DMS153 (cell line): ENCODE measurements around the gene HLA-DOB.

Experiments used
- DNase-seq: peaks from one replicate; lab custom pipeline; 2025; lab: John Stamatoyannopoulos, UW

Gene HLA-DOB

GRCh38 chr6:32816746-32817204 is at the start of gene HLA-DOB:
Gene HLA-DOB, minus strand, starts transcription at chr6:32817002. Its CDS starts 51 bp downstream, at chr6:32816951.
- DNase-seq, result no peak

DNA sequence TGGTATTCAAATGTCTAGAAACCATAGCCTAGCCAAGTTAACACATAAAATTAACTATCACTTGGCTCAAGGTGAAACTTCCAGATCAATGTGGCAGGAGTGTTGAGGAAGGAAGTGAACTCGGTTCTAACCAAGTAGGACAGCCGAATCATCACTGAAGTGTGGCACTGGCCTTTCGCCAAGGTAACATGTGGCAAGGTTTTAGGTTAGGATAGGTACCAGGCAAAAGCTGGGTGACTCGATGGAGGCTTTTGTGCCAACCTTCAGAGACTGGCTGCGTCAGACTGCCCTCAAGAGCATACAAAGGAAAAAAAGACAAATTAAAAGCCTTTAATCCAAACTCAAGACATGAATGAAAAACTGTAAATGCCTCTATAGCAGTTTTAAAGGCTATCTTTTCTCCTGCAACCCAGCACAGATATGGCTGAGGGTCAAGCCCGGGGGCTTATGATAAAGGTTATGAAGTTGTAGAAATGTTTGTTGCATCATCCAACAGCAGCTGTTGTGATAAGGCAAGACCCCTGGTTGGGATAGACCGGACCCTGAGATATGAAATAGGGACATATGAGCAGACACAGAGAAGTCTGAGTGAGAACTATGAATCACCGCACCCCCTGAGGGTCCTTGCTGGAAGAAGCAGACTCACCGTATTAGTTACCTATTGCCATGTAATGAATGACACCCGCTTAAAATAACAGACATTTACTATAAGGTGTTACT is 49.1 kb upstream of the HLA-DOB start:
- DNase-seq, result no peak

DNA sequence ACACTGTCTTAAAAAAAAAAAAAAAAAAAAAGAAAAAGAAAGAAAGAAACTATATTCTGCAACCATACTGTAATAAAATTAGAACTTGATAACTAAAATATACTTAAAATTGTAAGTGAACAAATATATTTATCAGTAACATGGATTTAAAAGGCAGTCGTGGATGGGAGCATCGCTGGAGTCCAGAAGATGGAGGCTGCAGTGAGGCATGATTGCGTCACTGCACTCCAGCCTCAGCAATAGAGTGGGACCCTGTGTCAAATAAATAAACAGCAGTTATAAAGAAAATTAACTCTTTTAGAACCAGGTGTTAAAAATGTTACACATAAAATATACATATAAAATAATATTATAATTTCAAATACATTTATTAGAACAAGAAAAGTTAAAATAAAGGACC is 45.9 kb upstream of the HLA-DOB start:
- no peak for DNase-seq

DNA sequence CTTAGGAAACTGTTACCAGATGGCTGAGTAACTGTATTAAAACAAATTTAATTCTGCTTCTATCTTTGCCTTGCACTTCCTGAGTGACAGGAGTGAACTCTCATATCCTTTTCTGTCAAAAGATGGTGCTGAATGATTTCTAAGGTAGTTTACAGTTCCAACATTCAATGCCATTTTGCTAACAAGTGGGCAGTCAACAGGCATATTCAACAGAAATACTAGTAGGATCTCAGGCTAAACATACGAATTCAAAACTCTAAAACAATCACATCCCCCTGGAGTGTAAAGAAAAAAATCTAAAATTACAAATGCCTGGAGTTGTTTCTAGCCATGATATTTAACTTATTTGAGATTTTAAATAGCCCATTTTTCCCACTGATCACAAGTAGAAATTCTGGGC is 43.9 kb upstream of the HLA-DOB start:
- no peak for DNase-seq

GRCh38 chr6:32858194-32858593 is 41.4 kb upstream of the HLA-DOB start:
- DNase-seq, result no peak

DNA sequence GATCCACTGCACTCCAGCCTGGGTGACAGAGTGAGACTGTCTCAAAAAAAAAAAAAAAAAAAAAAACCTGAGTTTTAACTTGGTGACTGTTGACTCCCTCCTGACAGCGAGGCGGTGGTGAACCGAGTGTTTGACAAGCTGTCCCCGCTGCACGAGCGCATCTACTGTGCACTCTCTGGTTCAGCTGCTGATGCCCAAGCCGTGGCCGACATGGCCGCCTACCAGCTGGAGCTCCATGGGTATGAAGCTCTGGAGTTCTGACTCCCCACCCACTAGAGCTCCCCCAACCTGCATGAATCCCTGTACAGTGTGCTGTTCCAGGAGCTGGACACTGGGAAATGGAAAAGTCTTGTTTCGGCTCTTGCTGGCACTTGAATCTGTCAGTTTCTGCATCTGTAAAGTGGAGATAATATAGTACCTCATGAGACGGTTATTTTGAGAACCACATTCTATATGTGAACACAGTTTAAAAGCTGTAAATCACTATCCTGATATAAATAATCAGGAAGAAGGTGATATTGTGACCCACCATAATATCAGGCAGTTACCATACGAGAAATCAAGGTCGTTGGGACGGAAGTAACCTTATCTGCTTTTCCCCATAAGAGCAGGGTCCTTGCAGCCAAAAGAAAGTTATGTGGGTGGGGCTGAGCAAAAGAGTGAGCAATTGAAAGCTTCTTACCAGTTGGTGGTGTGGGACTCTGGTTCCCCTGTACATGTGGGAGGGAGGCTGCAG is 40.5 kb upstream of the HLA-DOB start:
- no peak for DNase-seq

GRCh38 chr6:32855467-32856174 is 38.8 kb upstream of the HLA-DOB start:
- DNase-seq, result no peak

DNA sequence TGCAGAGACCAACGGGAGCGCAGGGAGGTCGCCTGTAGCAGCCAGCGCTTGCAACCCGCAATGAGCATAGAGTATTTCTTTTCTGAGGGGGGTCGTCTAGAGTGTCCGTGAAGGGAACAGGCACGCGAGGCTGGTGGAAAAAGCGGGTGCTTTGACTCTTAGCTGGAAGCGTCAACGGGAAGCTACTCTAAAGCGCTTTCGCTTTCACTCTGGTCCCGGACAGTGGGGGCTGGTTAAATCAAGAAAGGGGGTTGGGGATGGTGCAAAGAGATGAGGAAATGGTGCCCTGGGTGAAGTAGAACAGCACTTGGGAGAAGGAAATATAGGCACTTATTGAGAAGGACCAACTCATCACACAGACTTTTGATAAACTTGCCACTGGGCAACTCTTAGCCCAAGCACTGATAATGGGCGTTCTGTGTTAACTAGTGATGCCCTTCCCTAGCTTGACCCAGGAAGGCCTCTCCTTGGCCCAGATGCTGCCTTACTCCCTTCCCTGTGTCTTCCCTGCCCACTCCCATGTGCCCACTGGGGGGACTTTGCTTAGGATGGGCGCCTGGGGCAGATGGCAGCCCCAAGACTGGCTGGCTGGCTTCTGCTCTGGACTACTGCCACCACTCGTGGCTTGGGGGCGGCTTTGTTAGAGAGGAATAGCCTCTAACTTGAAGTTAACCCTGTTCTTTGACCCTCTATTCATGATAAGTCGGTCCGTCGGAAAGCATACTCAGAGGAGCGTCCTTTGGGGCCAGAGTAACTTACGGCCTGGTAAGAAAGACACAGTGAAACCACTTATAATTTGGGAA is 37.8 kb upstream of the HLA-DOB start:
- no peak for DNase-seq

- DNase-seq, result peak; percentile 89
These were observed 37.0 kb upstream of the HLA-DOB start, which contains the start of the genes PSMB9 and TAP1 for GRCh38 chr6:32853541-32854375. Gene PSMB9, plus strand, starts transcription at chr6:32854192. Its CDS starts 38 bp downstream, at chr6:32854230. Gene TAP1, minus strand, starts transcription at chr6:32853704. Its CDS starts 68 bp downstream, at chr6:32853636.

GRCh38 chr6:32852844-32853540 is 36.2 kb upstream of the HLA-DOB start:
- DNase-seq, result no peak

- no peak for DNase-seq
These were observed 35.4 kb upstream of the HLA-DOB start for GRCh38 chr6:32852018-32852843.

- no peak for DNase-seq
These were observed 34.2 kb upstream of the HLA-DOB start for GRCh38 chr6:32851025-32851424.

- DNase-seq, result no peak
These were observed 32.3 kb upstream of the HLA-DOB start for GRCh38 chr6:32849126-32849525.

GRCh38 chr6:32847795-32848194 is 31.0 kb upstream of the HLA-DOB start:
- DNase-seq, result no peak

GRCh38 chr6:32847004-32847403 is 30.2 kb upstream of the HLA-DOB start:
- DNase-seq, result no peak

- DNase-seq, result no peak
These were observed 28.6 kb upstream of the HLA-DOB start for GRCh38 chr6:32845384-32845884.

GRCh38 chr6:32844839-32845383 is 28.1 kb upstream of the HLA-DOB start:
- DNase-seq, result no peak

DNA sequence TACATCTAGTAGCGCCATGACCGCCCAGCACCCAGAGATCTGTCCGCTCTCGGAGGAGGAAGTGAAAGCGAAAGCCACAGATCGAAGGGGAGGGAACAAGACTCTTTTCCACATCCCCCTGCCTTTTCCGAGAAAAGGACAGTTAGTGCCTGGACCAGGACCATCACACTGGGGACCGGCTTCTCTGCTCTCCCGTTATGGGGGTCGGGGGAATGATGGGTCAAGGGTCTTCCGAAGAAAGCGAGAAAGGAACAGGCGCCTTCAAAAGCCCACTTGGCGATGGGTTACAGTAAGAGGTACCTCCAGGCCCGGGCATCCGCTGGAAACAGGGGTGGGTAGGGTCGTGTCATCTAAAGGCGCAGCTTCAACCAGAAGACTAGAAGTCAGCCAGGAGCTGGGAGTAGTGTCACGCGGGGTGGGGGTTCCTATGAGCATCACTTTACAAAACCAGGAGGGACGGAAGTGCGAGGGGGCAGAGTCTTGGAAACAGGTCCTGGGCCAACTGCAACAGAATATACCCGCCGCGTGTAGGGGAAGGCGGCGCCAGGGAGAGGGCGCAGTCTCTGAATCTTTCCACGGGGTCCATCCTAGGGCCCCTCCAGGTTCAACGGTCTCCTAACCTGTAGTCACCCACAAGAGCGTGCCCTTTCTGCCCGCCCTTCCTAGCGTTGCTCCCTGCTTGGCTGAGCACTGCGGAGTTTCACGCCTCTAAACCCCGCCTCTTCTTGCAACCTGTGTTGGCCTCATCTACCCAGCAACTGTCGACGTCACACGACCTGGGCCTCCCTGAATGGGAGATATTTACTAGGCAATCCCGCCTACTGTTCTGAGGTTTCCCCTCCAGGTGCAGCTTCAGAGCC is 27.4 kb upstream of the HLA-DOB start, which contains the start of gene PSMB8:
Gene PSMB8, minus strand, starts transcription at position 69 of the 860 bp plus-strand sequence. Its CDS starts 51 bp downstream, at position 18.
- DNase-seq, result peak; percentile 97
